Measurements from ENCODE around the gene ZSWIM8. TPM values are rescaled to one million over a fixed set of nuclear protein-coding genes. Genes with fewer than 3 reads are reported as not detected.

Gene ZSWIM8
- total RNA-seq, 1 donor from 2014 or later = 55.8 TPM

DNA sequence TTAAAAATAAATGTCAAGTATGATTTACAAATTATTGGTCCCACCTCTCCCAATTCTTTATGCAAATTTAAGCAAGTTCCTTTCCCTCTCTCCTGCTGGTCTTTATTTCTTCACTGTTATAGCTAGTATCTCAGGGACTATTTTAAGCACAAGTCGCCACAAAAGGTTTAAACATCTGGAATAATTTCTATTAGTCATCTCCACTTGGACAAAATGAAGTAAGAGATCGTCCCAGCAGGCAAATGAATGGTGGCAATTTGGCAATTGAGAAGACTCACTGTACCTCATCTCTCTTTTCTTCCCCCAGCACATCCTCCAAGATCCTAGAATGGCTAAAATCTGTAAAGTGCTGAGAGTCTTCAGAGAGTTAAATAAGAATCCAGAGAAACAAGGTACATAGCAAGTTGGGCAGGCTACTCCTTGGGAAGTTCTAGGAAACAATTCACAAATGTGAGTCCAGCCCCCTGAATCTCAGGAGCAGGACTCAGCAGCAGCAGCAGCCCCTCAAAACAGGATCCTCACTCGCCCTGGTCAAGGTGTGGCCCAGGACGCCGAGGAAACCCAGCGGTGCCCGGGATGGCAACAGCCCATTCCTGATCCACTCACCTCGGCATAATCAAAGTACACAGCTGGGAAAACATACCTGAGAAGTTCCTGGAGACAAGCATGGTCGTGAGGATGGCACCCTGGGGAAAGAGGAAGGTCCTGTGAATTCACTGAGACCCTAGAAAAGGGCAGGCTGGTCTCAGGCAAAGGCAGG lies 56.3 kb downstream of the ZSWIM8 start:
- DNase-seq (ENCODE audit: low read depth in 2 of 2) = no peak

GRCh38 chr10:73842349-73842748 lies 56.9 kb downstream of the ZSWIM8 start:
- no peak for DNase-seq (ENCODE audit: low read depth in 2 of 2)

DNA sequence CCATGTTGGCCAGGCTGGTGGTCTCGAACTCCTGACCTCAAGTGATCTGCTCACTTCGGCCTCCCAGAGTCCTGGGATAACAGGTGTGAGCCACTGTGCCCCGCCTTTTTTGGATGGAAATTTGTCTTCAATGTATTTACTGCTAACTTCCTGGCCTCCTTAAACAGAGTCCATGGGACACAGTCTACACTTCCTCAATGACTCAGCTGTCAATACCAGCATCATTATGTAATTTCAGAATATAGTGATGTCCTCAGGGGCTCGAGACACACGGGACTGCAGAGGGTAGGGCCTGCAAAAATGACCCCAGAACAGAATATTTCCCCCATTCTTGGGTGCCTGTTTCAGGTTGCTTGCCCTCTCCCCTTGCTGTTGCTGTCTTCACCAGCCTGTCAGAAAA lies 57.9 kb downstream of the ZSWIM8 start:
- peak; percentile 28 to 89 for DNase-seq (ENCODE audit: low read depth in 2 of 2)

GRCh38 chr10:73847031-73847430 lies 61.6 kb downstream of the ZSWIM8 start:
- DNase-seq (ENCODE audit: low read depth in 2 of 2) = no peak

- peak; percentile 81 to 87 for DNase-seq (ENCODE audit: low read depth in 2 of 2)
Observed at GRCh38 chr10:73848821-73849489, 63.5 kb downstream of the ZSWIM8 start.

DNA sequence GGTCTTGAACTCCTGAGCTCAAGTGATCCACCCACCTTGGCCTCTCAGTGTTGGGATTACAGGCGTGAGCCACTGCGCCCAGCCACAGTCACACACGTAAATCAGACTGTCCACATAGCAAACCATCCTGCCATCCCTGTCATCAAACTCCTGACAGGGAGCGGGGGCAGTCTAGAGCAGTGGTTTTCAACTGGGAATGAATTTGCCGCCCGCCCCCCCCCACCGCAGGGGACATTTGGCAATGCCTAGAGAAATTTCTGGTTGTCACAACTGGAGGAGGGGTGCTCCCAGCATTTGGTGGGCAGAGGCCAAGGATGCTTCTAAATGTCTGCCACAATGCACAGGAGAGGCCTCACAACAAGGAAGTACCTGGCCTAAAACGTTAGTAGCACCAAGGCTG lies 64.8 kb downstream of the ZSWIM8 start:
- DNase-seq (ENCODE audit: low read depth in 2 of 2) = no peak

DNA sequence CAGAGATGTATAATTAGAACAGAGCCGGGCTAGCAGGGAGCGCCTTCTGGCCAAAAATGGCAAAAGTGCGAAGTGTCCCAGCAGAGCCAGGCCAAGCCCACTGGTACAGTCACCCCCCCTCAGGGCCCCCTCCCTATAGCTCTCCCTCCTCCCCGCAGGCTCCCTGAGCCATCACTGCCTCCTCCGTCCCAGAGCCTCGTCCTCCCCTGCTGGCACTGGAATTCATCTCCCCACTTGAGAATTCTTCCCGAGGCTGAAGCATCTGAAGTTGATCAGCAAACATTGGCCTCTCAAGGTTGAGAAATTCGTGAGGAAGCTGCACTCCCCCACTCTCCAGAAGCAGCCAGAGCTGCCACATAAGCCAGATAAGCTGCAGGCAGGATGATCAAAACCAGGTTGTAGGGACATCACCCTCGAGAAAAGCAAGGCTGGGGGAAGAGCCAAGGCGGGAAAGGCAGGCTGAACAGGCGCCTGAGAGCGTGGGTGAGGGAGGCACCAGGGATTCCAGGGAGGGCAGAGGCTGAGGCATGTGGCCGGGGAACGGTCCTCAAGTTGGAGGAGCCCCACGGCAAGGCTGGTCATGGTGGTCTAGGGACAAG lies 65.6 kb downstream of the ZSWIM8 start:
- DNase-seq (ENCODE audit: low read depth in 2 of 2) = no peak

Other genes starting within 250 kb of the ZSWIM8 start
- 3.4 and 7.2 TPM in 2 replicates for gene USP54, start 194.3 kb upstream of the ZSWIM8 start, total RNA-seq
- not detected in 2 replicates for gene MYOZ1, start 144.1 kb upstream of the ZSWIM8 start, total RNA-seq
- gene SYNPO2L, start 129.6 kb upstream of the ZSWIM8 start, total RNA-seq = not detected in 2 replicates
- gene AGAP5, start 87.5 kb upstream of the ZSWIM8 start, total RNA-seq = 0.87 and 1.8 TPM in 2 replicates
- 46.9 and 52.8 TPM in 2 replicates for gene SEC24C, start 41.2 kb upstream of the ZSWIM8 start, total RNA-seq
- 21.6 and 28.6 TPM in 2 replicates for gene CHCHD1, start 3.6 kb upstream of the ZSWIM8 start, total RNA-seq
- gene NDST2, start 26.0 kb downstream of the ZSWIM8 start, total RNA-seq = 5.4 and 6.5 TPM in 2 replicates
- gene CAMK2G, start 88.9 kb downstream of the ZSWIM8 start, total RNA-seq = 16.7 and 19.0 TPM in 2 replicates
- gene PLAU, start 125.5 kb downstream of the ZSWIM8 start, total RNA-seq = 1.6 and 12.4 TPM in 2 replicates
- 41.7 and 53.0 TPM in 2 replicates for gene VCL, start 212.5 kb downstream of the ZSWIM8 start, total RNA-seq

Measured in lung microvascular endothelial cell (primary cell).